ENCODE results near the gene STMND1.
"Not testable (repeated sequence)": the region's sequence is repeated elsewhere in the genome, so short reads cannot be mapped to it uniquely, and the experiment has no call there.

The STMND1 gene

DNA sequence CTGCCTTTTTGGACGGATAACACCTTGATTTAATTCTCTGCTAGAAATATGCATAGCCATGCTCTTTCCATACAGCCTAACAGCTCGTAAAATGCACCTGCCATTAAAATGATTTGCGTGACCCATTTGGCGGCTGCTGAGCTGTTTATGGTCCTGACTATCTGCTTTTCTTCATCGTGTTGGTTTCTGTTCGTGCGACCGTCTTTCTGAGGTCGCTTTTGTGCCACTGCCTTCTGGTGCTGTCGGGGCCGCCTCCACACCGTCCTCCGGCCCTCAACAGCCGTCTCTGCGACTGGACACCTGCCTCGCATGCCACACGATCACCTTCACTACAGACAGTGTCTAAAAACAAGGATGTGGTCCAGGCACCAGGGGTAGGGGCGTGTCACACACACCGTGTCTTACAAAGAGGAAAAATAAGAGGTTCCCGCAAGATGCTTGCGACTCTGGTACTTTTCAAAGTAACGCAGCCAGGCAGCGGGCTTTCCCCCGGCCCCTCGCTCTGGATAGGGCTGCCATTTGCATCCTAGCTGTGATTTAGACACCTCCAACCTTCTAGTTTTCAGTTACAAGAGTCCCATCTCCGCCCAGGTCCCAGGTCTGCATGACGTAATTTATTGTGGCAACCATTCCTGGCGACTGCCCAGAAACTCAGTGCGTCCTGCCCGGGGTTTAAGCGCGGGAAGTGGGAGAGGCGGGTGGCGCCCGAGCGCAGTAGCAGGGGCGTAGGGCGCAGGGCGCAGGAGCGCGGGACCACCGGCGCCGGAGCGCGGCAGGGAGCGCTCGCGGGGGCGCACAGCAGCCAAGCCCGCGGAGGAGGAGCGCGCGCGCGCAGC is at the start of gene STMND1:
TSS of gene STMND1 (plus strand) at position 629 of the 836 bp plus-strand sequence. CDS start 208 bp downstream, outside the sequence.
- DNase-seq (ENCODE audit: low read depth), result no peak

DNA sequence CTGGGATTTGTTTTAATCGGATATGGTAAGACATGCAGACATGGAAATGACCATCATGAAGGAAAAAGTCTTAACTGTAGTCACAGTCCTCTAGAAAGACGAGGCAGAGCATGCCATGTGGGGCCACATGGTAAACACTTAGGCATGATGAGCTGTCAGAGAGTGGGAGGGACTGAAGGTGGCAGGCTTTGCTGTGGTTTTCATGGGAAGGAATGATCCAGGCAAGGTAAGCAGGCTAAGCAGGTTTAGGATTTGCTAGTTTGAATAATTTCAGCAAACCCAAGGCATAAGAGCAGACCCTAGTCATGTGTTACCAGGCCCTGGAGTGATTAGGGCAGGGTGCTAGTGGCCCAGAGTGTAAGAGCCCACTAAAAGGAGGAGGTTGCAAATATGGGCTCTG is 47.2 kb upstream of the STMND1 start:
- DNase-seq (ENCODE audit: low read depth), result no peak

DNA sequence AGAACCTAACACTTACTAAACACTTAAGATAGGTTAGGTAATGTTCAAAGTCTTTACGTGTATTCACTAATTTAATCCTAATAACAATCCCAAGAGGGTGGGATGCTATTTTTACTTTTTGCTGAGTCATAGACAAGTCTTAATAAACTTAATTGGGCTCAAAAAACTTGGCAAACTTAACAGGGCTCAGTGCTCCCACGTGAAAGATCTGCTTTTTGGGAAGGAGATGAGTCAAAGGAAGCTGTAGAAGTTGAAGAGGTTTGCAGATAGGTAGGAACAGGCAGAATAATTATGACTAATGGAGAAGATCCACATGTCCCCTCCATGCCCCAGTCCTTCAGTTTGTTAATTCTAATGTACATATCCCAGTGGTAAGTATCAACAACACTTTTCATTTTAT is 44.5 kb upstream of the STMND1 start:
- no peak for DNase-seq (ENCODE audit: low read depth)

DNA sequence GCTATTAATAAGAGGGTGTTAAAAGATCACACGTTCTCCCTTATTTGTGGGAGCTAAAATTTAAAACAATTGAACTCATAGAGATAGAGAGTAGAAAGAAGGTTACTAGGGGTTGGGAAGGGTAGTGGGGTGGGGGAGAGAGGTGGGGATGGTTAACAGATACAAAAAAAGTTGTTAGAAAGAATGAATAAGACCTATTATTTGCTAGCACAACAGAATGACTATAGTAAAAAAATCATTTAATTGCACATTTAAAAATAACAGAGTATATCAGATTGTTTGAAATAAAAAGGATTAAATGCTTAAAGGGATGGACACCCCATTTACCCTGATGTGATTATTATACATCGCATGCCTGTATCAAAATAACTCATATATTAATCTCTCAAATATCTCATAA is 43.3 kb upstream of the STMND1 start:
- no peak for DNase-seq (ENCODE audit: low read depth)

DNA sequence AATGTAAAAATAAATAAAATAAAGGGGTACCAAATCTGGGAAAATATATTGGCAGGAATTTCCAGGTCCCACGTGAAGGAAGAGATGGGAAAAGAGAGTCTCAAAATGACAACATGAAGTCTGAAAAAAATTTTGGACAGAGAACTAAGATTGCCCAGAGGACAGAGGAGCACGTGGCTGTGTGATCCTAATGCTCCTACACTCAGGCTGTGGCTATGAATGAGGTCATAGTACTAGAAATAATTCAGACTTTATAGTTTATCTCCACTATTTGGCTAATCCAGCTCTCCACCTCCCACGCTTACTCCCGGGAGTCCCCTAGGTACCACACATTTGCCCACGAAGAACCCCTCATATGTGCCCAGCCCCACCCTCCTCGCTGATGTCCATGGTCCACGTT is 42.8 kb upstream of the STMND1 start:
- DNase-seq (ENCODE audit: low read depth), result no peak

DNA sequence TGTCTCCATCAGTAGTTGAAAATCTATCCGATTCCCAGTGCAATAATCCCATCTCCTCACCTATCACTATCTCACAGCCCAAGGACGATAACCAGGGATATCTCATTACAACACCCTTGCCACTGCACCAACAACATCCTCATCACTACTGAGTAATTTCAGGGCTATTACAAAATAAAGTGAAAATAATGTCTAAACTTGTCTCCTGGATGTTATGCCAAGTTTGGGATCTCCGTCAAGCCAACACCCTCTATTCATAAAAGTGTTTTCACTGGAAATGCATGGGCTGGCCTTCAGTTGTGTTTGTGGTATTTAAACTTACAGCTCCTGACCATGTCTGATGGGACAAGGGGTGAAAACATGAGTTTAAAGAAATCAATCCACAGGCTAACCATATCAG is 42.0 kb upstream of the STMND1 start:
- no peak for DNase-seq (ENCODE audit: low read depth)

DNA sequence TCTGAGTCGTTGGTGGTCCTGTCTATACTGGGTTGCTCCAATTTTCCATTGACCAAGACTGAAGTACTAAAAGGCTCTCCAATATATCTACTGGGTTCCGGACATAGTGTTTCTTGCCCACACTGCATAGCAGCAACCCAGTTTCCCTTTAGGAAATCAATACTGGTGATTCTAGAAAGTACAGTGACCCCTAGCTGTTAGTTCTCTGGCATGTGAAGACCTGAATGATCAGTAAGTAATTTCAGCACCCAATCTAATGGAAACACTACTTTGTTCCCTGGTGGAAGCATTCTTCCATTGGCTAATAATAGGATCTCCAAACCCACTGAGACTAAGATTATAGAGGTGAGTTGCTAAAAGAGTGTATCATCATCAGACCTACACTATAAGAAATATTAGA is 40.8 kb upstream of the STMND1 start:
- no peak for DNase-seq (ENCODE audit: low read depth)

DNA sequence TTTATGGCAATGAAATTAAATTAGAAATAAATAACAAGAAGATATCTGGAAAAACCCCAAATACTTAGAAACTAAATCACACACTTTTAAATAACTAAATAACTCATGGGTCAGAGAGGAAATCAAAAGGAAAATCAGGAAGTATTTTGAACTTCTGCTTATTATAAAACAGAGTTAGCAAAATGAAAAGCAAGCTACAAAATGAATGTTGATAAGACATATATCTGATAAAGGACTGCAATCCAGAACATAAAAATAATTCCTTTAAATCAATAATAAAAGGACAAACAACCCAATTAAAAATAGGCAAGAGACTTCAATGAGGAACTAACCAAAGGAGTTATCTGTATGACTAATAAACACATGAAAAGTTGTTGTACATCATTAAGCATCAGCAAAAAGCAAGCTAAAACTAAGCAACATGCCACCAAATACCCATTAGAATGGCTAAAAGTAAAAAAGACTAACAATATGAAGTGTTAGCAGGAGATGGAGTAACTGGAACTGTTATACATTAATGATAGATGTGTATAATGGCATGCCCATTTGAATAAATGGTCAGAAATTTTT is 38.9 kb upstream of the STMND1 start:
- DNase-seq (ENCODE audit: low read depth), result no peak

DNA sequence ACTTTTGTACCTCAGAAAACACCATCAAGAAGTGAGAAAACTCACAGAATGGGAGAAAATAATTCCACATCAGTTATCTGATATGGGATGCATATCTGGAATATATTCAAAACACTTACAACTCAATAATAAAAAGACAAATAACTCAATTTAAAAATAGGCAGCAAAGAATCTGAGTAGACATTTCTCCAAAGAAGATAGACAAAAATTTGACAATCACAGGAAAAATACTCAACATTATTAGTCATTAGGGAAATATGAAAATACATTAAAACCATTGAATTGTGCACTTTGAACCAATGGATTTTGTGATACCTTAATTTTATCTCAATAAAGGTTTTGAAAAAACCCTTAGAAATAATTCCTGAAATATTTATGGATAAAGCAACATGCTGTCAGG is 36.9 kb upstream of the STMND1 start:
- DNase-seq (ENCODE audit: low read depth), result no peak

DNA sequence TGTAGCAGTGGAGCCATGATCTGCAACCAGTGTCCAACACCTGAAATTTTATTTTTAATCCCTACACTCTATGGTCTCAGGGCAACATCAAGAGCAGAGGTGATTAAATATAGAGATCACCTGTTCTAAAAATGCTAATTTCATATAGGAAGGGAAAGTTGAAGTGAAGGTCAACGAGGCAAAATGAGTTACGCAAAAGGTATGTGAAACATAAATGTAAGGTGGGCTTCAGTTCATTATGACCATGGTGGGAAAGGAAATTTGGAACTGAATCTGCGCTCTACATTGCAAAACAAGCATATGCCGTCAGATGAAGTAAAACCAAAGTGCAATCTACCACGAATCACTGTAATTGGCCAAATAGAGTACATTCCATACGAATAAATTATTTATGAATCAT is 35.2 kb upstream of the STMND1 start:
- no peak for DNase-seq (ENCODE audit: low read depth)

DNA sequence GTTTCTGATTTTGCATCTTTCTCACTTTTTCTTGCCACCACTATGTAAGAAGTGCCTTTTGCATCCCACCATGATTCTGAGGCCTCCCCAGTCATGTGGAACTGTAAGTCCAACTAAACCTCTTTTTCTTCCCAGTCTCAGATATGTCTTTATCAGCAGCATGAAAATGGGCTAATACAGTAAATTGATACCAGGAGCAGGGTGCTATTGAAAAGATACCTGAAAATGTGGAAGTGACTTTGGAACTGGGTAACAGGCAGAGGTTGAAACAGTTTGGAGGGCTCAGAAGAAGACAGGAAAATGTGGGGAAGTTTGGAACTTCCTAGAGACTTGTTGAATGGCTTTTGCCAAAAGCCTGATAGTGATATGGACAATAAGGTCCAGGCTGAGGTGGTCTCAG is 32.9 kb upstream of the STMND1 start:
- not testable (repeated sequence) for DNase-seq (ENCODE audit: low read depth)

DNA sequence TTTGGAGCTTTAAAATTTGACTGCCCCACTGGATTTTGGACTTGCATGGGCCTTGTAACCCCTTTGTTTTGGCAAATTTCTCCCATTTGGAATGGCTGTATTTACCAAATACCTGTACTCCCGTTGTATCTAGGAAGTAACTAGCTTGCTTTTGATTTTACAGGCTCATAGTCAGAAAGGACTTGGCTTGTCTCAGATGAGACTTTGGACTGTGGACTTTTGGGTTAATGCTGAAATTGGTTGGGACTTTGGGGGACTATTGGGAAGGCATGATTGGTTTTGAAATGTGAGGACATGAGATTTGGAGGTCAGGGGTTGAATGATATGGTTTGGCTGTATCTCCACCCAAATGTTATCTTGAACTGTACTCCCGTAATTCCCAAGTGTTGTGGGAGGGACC is 31.4 kb upstream of the STMND1 start:
- DNase-seq (ENCODE audit: low read depth), result not testable (repeated sequence)

DNA sequence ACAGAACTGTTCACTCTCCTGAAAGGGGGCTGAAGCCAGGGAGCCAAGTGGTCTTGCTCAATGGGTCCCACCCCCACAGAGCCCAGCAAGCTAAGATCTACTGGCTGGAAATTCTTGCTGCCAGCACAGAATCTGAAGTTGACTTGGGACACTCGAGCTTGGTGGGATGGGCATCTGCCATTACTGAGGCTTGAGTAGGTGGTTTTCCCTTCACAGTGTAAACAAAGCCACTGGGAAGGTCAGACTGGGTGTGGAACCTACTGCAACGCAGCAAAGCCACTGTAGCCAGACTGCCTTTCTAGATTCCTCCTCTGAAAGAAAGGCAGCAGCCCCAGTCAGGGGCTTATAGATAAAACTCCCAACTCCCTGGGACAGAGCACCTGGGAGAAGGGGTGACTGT is 28.3 kb upstream of the STMND1 start:
- not testable (repeated sequence) for DNase-seq (ENCODE audit: low read depth)

DNA sequence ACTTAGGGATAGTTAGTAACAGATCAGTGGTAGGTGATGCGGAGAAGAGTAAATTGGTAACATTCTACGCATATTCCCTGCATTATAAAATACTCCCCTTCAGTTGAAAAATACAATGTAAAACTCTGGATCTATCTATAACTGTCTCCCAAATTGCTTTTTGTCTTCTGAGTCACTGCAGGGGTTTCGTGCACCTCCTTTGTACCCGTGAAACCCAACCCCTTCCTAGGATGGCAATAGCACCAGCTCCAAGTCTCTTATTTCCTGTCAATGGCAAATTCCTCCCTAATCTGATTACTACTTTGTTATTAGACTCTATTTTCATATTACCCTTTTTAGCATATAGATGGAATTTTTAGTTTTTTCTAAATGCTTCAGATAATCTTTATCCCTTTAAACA is 20.6 kb upstream of the STMND1 start:
- DNase-seq (ENCODE audit: low read depth), result no peak

DNA sequence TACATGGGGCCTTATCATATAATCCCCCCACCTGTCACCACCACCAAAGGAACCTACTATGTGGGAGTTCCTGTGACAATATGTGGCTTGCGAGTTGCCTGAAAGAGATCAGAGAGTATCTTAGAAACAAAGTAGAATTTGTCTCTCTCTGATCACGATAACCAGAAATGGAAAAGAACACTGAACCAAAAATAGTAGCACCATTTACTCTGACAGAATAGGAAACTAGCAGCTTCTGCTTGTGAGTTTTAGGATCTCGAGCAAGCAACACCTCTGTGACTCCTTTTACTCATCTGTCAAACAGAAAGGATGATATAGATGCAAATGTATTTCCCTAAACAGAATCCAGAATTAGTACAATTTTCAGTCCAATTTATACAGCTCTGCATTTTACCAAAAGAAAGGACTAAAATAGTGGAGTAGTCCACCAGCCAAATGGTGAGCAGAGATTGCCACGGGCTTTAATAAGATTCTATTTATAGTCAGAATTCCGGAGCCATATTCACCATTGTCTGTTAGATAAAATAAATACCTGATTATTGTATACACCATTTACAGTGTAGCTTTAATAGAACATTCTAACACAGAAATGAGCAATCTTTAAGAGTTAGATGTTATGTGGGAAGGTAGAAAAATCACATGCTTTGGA is 19.9 kb upstream of the STMND1 start:
- no peak for DNase-seq (ENCODE audit: low read depth)

DNA sequence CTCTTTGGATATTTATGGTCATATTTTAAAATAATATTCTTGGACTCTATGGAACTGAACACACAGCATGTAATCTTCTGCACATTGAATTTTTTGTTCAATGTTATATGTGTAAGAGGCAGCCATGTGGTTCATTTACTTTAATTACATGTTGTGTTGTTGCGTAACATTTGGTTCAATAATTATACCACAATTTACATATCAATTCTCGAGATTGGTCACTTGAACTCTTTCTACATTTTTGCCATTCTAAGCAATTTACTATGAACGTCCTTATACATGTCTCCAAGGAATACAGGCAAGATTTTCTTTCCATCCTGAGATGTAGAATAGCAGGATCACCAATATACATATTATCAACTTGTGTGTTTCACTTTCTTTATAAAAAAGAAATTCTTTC is 18.5 kb upstream of the STMND1 start:
- no peak for DNase-seq (ENCODE audit: low read depth)

DNA sequence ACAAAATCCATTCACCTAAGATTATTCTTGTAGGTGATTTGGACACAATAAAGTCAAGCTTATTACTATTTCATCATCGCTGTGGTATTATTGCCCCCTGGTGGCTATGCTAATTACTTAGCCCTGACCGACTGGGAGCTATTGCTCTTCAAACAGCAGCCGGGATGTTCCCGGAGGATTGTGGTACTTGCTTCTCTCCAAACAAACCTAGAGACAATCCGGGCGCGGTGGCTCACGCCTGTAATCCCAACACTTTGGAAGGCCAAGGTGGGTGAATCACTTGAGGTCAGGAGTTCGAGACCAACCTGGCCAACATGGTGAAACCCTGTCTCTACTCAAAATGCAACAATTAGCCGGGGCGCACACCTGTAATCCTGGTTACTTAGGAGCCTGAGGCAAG is 15.4 kb upstream of the STMND1 start:
- no peak for DNase-seq (ENCODE audit: low read depth)

DNA sequence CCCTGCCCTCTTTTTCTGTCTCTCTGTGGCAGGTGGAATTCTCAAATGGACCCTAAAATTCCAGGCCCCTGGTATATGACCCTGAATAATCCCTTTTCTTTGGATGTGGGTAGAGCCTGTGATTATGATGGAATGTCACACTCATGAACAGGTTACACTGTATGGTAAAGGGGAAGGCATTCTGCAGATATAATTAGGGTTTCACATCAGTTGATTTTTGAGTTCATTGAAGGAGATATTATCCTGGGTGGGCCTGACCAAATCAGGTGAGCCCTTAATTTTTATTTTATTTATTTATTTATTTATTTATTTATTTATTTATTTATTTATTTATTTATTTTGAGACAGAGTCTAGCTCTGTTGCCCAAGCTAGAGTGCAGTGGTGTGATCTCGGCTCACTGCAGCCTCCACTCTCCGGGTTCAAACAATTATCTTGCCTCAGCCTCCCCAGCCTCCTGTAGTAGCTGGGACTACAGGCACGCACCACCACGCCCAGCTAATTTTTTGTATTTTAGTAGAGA is 13.7 kb upstream of the STMND1 start:
- DNase-seq (ENCODE audit: low read depth), result no peak

DNA sequence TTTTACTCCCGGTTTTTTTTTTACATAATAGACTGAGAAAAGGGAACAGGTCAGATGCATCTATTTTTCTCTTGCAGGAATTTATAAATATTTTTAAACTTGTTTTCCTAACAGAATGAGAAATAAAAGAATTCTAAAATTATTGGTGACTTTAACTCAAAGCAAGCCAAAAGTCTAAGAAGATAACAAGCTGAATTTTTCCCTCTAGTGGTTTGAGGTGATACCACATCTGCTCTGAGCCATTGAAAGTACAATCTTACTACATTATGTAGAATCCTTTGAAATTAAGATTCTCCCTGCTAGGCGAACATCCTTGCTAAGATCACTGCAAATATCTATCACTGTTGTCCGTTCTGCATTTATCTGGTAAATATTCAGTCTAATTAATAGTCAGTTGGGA is 10.7 kb upstream of the STMND1 start:
- DNase-seq (ENCODE audit: low read depth), result no peak

DNA sequence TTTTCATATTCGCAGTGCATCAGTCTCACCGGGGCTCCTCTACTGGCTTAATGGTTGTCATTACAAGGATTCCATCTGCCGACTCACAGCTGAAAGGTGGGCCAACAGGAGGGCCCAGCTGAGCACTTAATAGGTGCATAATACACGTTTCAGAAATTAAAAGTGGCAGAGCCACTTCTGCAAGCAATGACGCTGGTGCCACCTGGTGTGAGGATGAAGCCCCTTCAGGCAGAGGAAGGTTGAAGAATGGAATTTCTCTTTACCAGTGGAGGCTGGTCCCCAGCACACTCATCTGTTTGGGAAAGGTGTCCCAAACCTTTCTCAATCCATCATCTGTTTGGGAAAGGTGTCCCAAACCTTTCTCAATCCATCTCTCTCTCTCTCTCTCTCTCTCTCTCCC is 8.2 kb upstream of the STMND1 start:
- no peak for DNase-seq (ENCODE audit: low read depth)

DNA sequence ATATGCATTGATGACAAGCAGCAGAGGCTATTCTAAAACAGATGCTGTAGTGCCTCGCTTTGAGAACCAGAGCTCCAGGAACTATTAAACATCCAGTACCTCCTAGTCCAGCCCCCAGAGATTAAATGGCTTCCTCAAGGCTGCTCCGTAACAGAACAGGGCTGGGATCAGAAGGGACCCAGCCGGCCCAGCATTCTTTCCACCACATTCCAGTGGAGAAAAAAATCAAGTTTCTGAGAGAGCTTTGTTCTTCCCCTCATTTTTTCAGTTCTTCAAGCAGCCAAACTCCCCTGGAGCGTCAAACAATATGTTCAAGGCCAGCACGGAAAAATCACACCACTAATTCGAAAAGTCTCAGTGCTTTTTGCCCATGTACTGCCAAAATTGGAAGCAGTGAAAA is 5.8 kb upstream of the STMND1 start:
- DNase-seq (ENCODE audit: low read depth), result no peak

DNA sequence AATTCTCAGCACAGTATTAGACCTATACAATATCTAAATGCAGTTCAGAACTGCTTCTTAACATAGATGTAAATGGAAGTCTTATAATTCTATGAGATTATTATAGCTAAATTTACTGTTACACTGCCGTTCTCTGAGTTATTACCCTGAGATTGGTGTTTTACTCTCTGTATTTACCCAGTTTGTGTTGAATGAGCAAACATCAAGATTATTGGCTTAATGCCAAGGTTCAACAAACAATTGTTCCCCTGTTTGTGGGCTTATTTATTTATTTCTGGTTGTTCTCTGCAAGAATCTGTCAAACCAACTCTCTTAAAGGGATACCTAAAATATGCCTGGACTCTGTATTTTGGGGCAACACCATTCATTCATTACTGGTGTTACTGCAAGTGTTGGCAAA is 5.2 kb upstream of the STMND1 start:
- DNase-seq (ENCODE audit: low read depth), result no peak

DNA sequence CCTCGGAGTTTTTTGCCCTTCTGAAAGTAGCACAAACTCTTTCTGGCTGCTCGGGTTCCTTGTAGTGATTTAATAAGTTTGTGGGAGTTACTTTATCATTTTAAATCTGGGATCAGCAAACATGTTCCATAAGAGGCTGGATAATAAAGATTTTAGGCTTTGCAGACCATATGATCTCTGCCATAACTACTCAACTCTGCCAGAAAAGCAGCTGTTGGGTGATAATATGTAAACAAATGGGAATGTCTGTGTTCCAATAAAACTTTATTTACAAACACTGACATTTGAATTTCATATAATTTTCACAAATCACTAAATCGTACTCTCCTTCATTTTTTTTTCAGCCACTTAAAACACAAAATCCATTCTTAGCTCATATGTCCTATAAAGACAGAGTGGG is 3.9 kb upstream of the STMND1 start:
- DNase-seq (ENCODE audit: low read depth), result no peak
